ENCODE results near the gene IL20. TPM values are rescaled to one million over a fixed set of nuclear protein-coding genes. Genes with fewer than 3 reads are reported as not detected.

The IL20 gene
- total RNA-seq (2016; rRNA removed; fragmentation: Illumina TruSeq; extraction: Trizol) (not detected in 2 replicates), polyA plus RNA-seq (2011; rRNA removed) (0.05 TPM in 1 of 2 replicates, not detected in the other), polyA minus RNA-seq (2011; rRNA and poly(A)+ RNA removed; ENCODE audit: low replicate concordance) (not detected in 2 replicates), Bru-seq, nascent RNA (not detected), BruChase-seq, experiment 1, labeled RNA remaining after a 6-hour chase (percentile 20 among the genes with signal in this experiment), BruChase-seq, experiment 2, labeled RNA remaining after a 2-hour chase (not detected)
- not detected in 2 replicates for total RNA-seq (2016; cell fraction: cytosol; rRNA removed; fragmentation: Illumina TruSeq; extraction: Trizol; ENCODE audit: low read depth)
- not detected in 2 replicates for total RNA-seq (2016; cell fraction: insoluble cytoplasmic fraction; rRNA removed; fragmentation: Illumina TruSeq; extraction: Trizol)
- total RNA-seq (2016; cell fraction: membrane; rRNA removed; fragmentation: Illumina TruSeq; extraction: Trizol), result not detected in 2 replicates
- not detected in 2 replicates for total RNA-seq (2016; cell fraction: nucleus; rRNA removed; fragmentation: Illumina TruSeq; extraction: Trizol)
- not detected in 2 replicates for polyA plus RNA-seq (2011; cell fraction: cytosol; rRNA removed)
- polyA plus RNA-seq (2011; cell fraction: nucleus; rRNA removed), result not detected in 2 replicates
- not detected in 2 replicates for polyA plus RNA-seq (2012)
- polyA plus RNA-seq (2016; cell fraction: cytosol; fragmentation: Illumina TruSeq; extraction: Trizol; ENCODE audit: low read depth), result not detected in 2 replicates
- polyA plus RNA-seq (2016; cell fraction: insoluble cytoplasmic fraction; fragmentation: Illumina TruSeq; extraction: Trizol; ENCODE audit: low read depth), result not detected in 2 replicates
- not detected in 2 replicates for polyA plus RNA-seq (2016; cell fraction: membrane; fragmentation: Illumina TruSeq; extraction: Trizol; ENCODE audit: low read depth)
- polyA plus RNA-seq (2016; cell fraction: nucleus; fragmentation: Illumina TruSeq; extraction: Trizol; ENCODE audit: insufficient read depth, low read depth), result not detected in 2 replicates
- not detected in 2 replicates for polyA minus RNA-seq (2011; cell fraction: cytosol; rRNA and poly(A)+ RNA removed)
- polyA minus RNA-seq (2011; cell fraction: nucleus; rRNA and poly(A)+ RNA removed), result not detected in 2 replicates
- long read RNA-seq, experiment 1, result 0 reads
- long read RNA-seq, experiment 2, result 0 reads

- Histone ChIP-seq H3K9me3 (ENCODE audit: low read length) (no peaks in the 10 kb centered on the region), H3K9ac (ENCODE audit: insufficient read depth, low read depth, low read length) (no peak within 1 kb of the TSS), H3K4me1 (ENCODE audit: insufficient read depth, low read length) (no peaks in the 10 kb centered on the region), H2AFZ (ENCODE audit: low read length) (no peak within 1 kb of the TSS), H3K36me3 (replicated peaks in 1 of 2; ENCODE audit: control insufficient read depth in 1 of 2, insufficient read depth in 2 of 2, low read length in 2 of 2) (no peaks in the 10 kb centered on the region), H3K27me3 (ENCODE audit: control insufficient read depth in 1 of 2, insufficient read depth in 2 of 2, low read length in 2 of 2) (peaks cover 0 to 8% of the 10 kb centered on the region in 2 experiments; a peak in 2 of 5 replicates), H3K27ac (ENCODE audit: extremely low read length, insufficient read depth, low read length) (no peak within 1 kb of the TSS), H3K79me2 (ENCODE audit: insufficient read depth, low read length) (no peaks in the 10 kb centered on the region), H3K4me3 (replicated peaks in 1 of 3; ENCODE audit: insufficient read depth in 1 of 3, low read depth in 2 of 3, low read length in 3 of 3) (no peak within 1 kb of the TSS), H3K4me2 (ENCODE audit: low read depth, low read length) (no peak within 1 kb of the TSS), H4K20me1 (ENCODE audit: insufficient read depth, low read length) (no peaks in the 10 kb centered on the region)
- no TSS peak for BruUV-seq (replicated peaks)
- intact Hi-C loops (cut with micrococcal nuclease; ENCODE audit: unreplicated experiment), result loop anchor here (1.0 to 5.0 kb wide), 2 partner anchors 47 to 117 kb away; no protein-coding TSS in a partner anchor
- peak; percentile 39 for FAIRE-seq
- in situ Hi-C loops (cut with HindIII; ENCODE audit: extremely low pct_ligation_motif_present, low pct_unique_long_range_greater_than_20kb), result no loop called here
- CTCF ChIA-PET (ENCODE audit: low intra/inter-chr PET ratio, low total read pairs), result no interaction called here
- ATAC-seq, result peak; percentile 77
- POLR2A ChIA-PET, result no interaction called here
- no peak for TF ChIP-seq PRMT3 (CRISPR knock-in tag; IDR thresholded peaks at IDR 0.05; ENCODE audit: borderline replicate concordance, low read depth)
- TF ChIP-seq FOXJ3 (CRISPR knock-in tag; IDR thresholded peaks at IDR 0.05; ENCODE audit: borderline replicate concordance), result no peak
- TF ChIP-seq SMC3 (IDR thresholded peaks at IDR 0.05; ENCODE audit: low read length), result peak; percentile 18; the same call in 1 of the 2 replicates
- TF ChIP-seq GFI1 (CRISPR knock-in tag; IDR thresholded peaks at IDR 0.05; ENCODE audit: borderline replicate concordance), result no peak
- TF ChIP-seq TBP (CRISPR knock-in tag; IDR thresholded peaks at IDR 0.05), result no peak
- TF ChIP-seq ZNF766 (CRISPR knock-in tag; IDR thresholded peaks at IDR 0.05; ENCODE audit: borderline replicate concordance), result no peak
- TF ChIP-seq ZBTB7B (CRISPR knock-in tag; IDR thresholded peaks at IDR 0.05), result no peak
- TF ChIP-seq ZNF441 (CRISPR knock-in tag; IDR thresholded peaks at IDR 0.05; ENCODE audit: borderline replicate concordance), result 0 out of 2 replicates have a peak, but pooled peaks have one; percentile 34
- TF ChIP-seq YY1 (IDR thresholded peaks at IDR 0.05; ENCODE audit: insufficient read depth, insufficient replicate concordance, low read depth, low read length), result no peak
- no peak for TF ChIP-seq SALL1 (CRISPR knock-in tag; IDR thresholded peaks at IDR 0.05)
- no peak for TF ChIP-seq SKIL (CRISPR knock-in tag; IDR thresholded peaks at IDR 0.05; ENCODE audit: borderline replicate concordance)
- TF ChIP-seq STAG1 (CRISPR knock-in tag; IDR thresholded peaks at IDR 0.05), result peak; percentile 30; the same call in 1 of the 2 replicates
- TF ChIP-seq ZFP41 (CRISPR knock-in tag; IDR thresholded peaks at IDR 0.05; ENCODE audit: borderline replicate concordance), result no peak
- peak; percentile 75 for TF ChIP-seq CTCF (CRISPR knock-in tag; IDR thresholded peaks at IDR 0.05)
- DNase-seq (ENCODE audit: low spot score), result peak; percentile 36
- WGBS (ENCODE audit: low lambda C conversion rate), result 24% methylated on average over 17 of the region's 19 CpGs
Measured at GRCh38 chr1:206864939-206865671, at the start of gene IL20. IL20 (plus strand) TSS chr1:206865623; CDS start chr1:206865853, 230 bp downstream.
